MCF 10A (cell line): ENCODE data around the gene TMEM135. TPM values are rescaled to one million over a fixed set of nuclear protein-coding genes. Genes with fewer than 3 reads are reported as not detected.

ENCODE experiments used
- BruUV-seq: library from RNA; stranded (reverse); fragments of 400-500 nt; replicated peaks from 2 replicates; lab custom pipeline; 2021; lab: Mats Ljungman, UMichigan
- CTCF ChIA-PET: fragments of 300-600 bp; sonication (Branson Sonifier 250); formaldehyde crosslinking; extraction: SDS; loops from one replicate; lab custom pipeline; 2021; ENCODE audit warnings: antibody characterized with exemption, inconsistent platforms; lab: Yijun Ruan, JAX
- POLR2A ChIA-PET: fragments of 300-600, 350-650 bp; sonication (Branson Sonifier 250); formaldehyde crosslinking; extraction: SDS; loops from one replicate; lab custom pipeline; 2020; ENCODE audit warnings: antibody characterized with exemption, inconsistent platforms; lab: Yijun Ruan, JAX
- DNase-seq: peaks from one replicate; pipeline ENCODE4 v3.0.0-alpha.2; 2018; ENCODE audit not compliant: unreplicated experiment
- H3K27ac Mint-ChIP-seq: one replicate; pipeline ENCODE4 v1.8.0; 2022; ENCODE audit warnings: mild to moderate bottlenecking, low read depth, mixed read lengths; ENCODE audit not compliant: unreplicated experiment
- H3K27me3 Mint-ChIP-seq: one replicate; pipeline ENCODE4 v1.8.0; 2022; ENCODE audit warnings: mixed read lengths; ENCODE audit not compliant: insufficient read depth, unreplicated experiment
- H3K36me3 Mint-ChIP-seq: one replicate; pipeline ENCODE4 v1.8.0; 2022; ENCODE audit warnings: mild to moderate bottlenecking, moderate library complexity, mixed read lengths; ENCODE audit not compliant: insufficient read depth, unreplicated experiment
- H3K4me1 Mint-ChIP-seq: one replicate; pipeline ENCODE4 v1.8.0; 2022; ENCODE audit warnings: mixed read lengths; ENCODE audit not compliant: insufficient read depth, unreplicated experiment
- H3K4me3 Mint-ChIP-seq: one replicate; pipeline ENCODE4 v1.8.0; 2022; ENCODE audit warnings: mild to moderate bottlenecking, moderate library complexity, mixed read lengths; ENCODE audit not compliant: unreplicated experiment
- H3K9me3 Mint-ChIP-seq: one replicate; pipeline ENCODE4 v1.8.0; 2022; ENCODE audit warnings: mixed read lengths; ENCODE audit not compliant: unreplicated experiment
- intact Hi-C: fragments of 100-400 bp; cut with micrococcal nuclease; formaldehyde crosslinking; loops from 2 replicates; pipeline ENCODE4 v1.14.1; 2022
- total RNA-seq: library from RNA; stranded (reverse); gene quantifications from 2 replicates; pipeline ENCODE4 v1.2.3, GENCODE V29; 2022
- TF ChIP-seq, protein P1 (sequence below): fragments of 200-600 bp; IDR thresholded peaks from one replicate; pipeline ENCODE4 v1.8.0; 2022; ENCODE audit warnings: antibody characterized with exemption, mild to moderate bottlenecking; ENCODE audit not compliant: unreplicated experiment

The TMEM135 gene
- total RNA-seq, 1 experiment from 2014 or later: 10.7 TPM

DNA sequence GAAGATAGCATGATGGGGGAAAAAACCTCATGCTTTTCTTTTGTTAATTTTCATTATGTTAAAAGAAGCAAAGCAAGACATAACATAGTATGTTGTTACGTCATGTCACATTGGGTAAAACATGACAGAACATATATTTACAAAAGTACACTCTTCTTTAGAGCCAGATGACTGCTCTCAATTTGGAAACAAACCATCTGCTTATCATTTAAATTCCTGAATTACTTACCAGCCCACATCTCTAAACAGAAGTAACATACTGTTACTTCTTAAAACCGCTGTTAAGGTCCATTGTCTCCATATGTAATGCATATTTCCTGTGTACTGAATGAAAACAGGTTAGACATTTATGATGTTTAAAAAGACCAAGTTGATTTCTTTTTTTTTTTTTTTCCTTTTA lies 100.0 kb downstream of the TMEM135 start:
- no TSS peak for BruUV-seq
- no peak overlapping the region for H3K4me3 Mint-ChIP-seq
- H3K36me3 Mint-ChIP-seq: no peaks in the 10 kb centered on the region
- peaks cover 18% of the 10 kb centered on the region for H3K4me1 Mint-ChIP-seq
- DNase-seq: no peak
- ChIA-PET POLR2A (interaction anchor here (0.6 to 1.1 kb wide), 2 partner anchors 13 to 43 kb away, joined by 3 read pairs; no protein-coding TSS in a partner anchor), CTCF (no interaction called here)
- no peaks in the 10 kb centered on the region for H3K27me3 Mint-ChIP-seq
- H3K27ac Mint-ChIP-seq: no peak overlapping the region
- TF ChIP-seq, protein P1, sequence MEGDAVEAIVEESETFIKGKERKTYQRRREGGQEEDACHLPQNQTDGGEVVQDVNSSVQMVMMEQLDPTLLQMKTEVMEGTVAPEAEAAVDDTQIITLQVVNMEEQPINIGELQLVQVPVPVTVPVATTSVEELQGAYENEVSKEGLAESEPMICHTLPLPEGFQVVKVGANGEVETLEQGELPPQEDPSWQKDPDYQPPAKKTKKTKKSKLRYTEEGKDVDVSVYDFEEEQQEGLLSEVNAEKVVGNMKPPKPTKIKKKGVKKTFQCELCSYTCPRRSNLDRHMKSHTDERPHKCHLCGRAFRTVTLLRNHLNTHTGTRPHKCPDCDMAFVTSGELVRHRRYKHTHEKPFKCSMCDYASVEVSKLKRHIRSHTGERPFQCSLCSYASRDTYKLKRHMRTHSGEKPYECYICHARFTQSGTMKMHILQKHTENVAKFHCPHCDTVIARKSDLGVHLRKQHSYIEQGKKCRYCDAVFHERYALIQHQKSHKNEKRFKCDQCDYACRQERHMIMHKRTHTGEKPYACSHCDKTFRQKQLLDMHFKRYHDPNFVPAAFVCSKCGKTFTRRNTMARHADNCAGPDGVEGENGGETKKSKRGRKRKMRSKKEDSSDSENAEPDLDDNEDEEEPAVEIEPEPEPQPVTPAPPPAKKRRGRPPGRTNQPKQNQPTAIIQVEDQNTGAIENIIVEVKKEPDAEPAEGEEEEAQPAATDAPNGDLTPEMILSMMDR: no peak
- intact Hi-C loops: no loop called here
- H3K9me3 Mint-ChIP-seq: no peaks in the 10 kb centered on the region

- H3K4me1 Mint-ChIP-seq: peaks cover 21% of the 10 kb centered on the region
- no peaks in the 10 kb centered on the region for H3K27me3 Mint-ChIP-seq
- TF ChIP-seq, protein P1: no peak
- H3K4me3 Mint-ChIP-seq: no peak overlapping the region
- H3K9me3 Mint-ChIP-seq: no peaks in the 10 kb centered on the region
- intact Hi-C loops: no loop called here
- H3K27ac Mint-ChIP-seq: no peak overlapping the region
- no peak for DNase-seq
- POLR2A ChIA-PET: interaction anchor here (0.6 kb wide), 1 partner anchor 29 kb away, joined by 3 read pairs; no protein-coding TSS in a partner anchor
- H3K36me3 Mint-ChIP-seq: no peaks in the 10 kb centered on the region
- no TSS peak for BruUV-seq
- CTCF ChIA-PET: no interaction called here
Observed at GRCh38 chr11:87139475-87139874, 101.7 kb downstream of the TMEM135 start.

DNA sequence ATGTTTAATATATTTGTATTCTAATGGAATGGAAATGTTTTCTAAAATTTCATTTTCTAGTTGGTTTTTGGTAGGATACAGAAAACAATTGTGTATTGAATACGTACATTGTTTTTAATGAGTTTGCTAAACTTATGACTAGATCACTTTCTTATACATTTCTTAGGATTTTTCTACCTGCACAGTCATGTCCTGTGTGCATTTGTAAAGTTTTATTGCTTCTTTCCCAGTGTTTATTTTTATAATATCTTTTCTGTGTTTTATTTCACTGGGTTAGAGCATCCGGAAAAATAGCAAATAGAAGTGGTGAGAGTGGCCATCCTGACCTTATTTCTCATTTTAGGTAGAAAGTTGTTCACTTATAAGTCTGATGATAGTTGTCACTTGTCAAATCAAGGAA lies 103.6 kb downstream of the TMEM135 start:
- H3K4me3 Mint-ChIP-seq: no peak overlapping the region
- H3K36me3 Mint-ChIP-seq: no peaks in the 10 kb centered on the region
- no peaks in the 10 kb centered on the region for H3K9me3 Mint-ChIP-seq
- peaks cover 19% of the 10 kb centered on the region for H3K4me1 Mint-ChIP-seq
- BruUV-seq: no TSS peak
- no peaks in the 10 kb centered on the region for H3K27me3 Mint-ChIP-seq
- ChIA-PET POLR2A (no interaction called here), CTCF (interaction anchor here (0.6 kb wide), 1 partner anchor 48 kb away, joined by 4 read pairs; no protein-coding TSS in a partner anchor)
- TF ChIP-seq, protein P1: no peak
- intact Hi-C loops: no loop called here
- DNase-seq: no peak
- H3K27ac Mint-ChIP-seq: no peak overlapping the region

- H3K4me3 Mint-ChIP-seq: no peak overlapping the region
- peaks cover 17% of the 10 kb centered on the region for H3K4me1 Mint-ChIP-seq
- no peak for DNase-seq
- BruUV-seq: no TSS peak
- TF ChIP-seq, protein P1: no peak
- POLR2A ChIA-PET: interaction anchor here (1.5 kb wide), 1 partner anchor 31 kb away, joined by 4 read pairs; no protein-coding TSS in a partner anchor
- H3K27me3 Mint-ChIP-seq: no peaks in the 10 kb centered on the region
- CTCF ChIA-PET: interaction anchor here (0.6 kb wide), 1 partner anchor 49 kb away, joined by 4 read pairs; no protein-coding TSS in a partner anchor
- intact Hi-C loops: no loop called here
- H3K9me3 Mint-ChIP-seq: no peaks in the 10 kb centered on the region
- H3K36me3 Mint-ChIP-seq: no peaks in the 10 kb centered on the region
- no peak overlapping the region for H3K27ac Mint-ChIP-seq
Observed at GRCh38 chr11:87141980-87142514, 104.3 kb downstream of the TMEM135 start.
